IPS-18a (cell line): ENCODE results near the gene ZNF385C.
"Not testable (repeated sequence)": the region's sequence is repeated elsewhere in the genome, so short reads cannot be mapped to it uniquely, and the experiment has no call there.

Source experiments
- H3K27ac ChIP-seq: one replicate; pipeline ENCODE4 v1.5.1; 2013; ENCODE audit warnings: low read length
- H3K27me3 ChIP-seq: one replicate; pipeline ENCODE4 v1.6.1; 2013; ENCODE audit warnings: mild to moderate bottlenecking, low read length; ENCODE audit not compliant: control insufficient read depth, insufficient read depth
- H3K36me3 ChIP-seq: one replicate; pipeline ENCODE4 v1.6.1; 2013; ENCODE audit warnings: low read depth, low read length; ENCODE audit not compliant: control insufficient read depth
- H3K4me1 ChIP-seq: one replicate; pipeline ENCODE4 v1.6.1; 2013; ENCODE audit warnings: low read depth, low read length; ENCODE audit not compliant: control insufficient read depth
- H3K4me3 ChIP-seq: one replicate; pipeline ENCODE4 v1.5.1; 2013; ENCODE audit warnings: low read length
- H3K9ac ChIP-seq: one replicate; pipeline ENCODE4 v1.6.1; 2013; ENCODE audit warnings: mild to moderate bottlenecking, low read length, moderate library complexity
- H3K9me3 ChIP-seq: one replicate; pipeline ENCODE4 v1.6.1; 2013; ENCODE audit warnings: low read depth, low read length; ENCODE audit not compliant: control insufficient read depth

ZNF385C gene

GRCh38 chr17:42028791-42029127, 69.5 kb downstream of the ZNF385C start:
- Histone ChIP-seq H3K36me3 (peaks cover 6% of the 10 kb centered on the region), H3K27me3 (no peaks in the 10 kb centered on the region), H3K9me3 (no peaks in the 10 kb centered on the region), H3K27ac (no peak overlapping the region), H3K4me3 (no peak overlapping the region), H3K4me1 (peaks cover 8% of the 10 kb centered on the region), H3K9ac (no peak overlapping the region)

DNA sequence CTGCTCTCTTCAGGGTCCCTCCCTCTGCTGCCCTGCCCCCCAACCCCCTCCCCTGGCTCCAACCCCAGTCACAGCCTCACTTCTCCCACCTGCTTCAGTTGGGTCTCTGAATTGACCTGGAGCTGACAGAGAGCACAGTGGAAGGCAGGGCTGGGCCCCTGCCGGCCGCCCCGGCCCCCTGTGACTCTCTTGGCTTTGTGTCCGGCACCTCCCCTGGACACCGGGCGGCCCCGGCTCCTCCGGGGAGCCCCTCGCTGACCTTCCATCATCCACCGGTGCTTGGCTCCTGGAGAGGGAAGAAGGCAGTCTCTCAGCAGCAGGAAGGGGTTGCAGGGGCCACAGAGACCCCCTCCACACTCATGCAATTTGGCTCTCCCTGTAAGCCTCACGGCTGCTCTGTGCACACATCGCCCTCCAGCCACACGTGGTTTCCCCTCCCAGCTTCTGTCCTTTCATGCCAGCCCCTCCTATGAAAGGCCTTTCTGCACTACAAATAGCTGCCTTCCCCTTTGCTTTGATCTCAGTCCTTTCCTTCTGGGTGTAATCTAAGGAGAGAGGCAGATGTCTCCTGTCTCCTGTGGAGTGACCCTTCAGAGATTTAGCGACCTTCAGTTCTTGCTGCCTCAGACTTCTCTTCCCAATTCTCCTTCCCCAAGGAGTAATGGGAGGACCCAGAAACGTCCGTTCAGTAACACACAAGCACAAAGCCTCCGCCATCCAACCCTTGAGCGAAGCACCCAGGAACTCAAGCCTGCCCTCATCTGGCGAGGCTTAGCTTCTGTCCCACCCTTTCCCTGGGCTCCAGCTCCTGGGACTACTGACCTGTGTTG, 70.1 kb downstream of the ZNF385C start:
- Histone ChIP-seq H3K27ac (no peak overlapping the region), H3K4me1 (peaks cover 8% of the 10 kb centered on the region), H3K9ac (peak overlapping the region; percentile 33), H3K36me3 (peaks cover 12% of the 10 kb centered on the region), H3K4me3 (peak overlapping the region; percentile 14), H3K9me3 (no peaks in the 10 kb centered on the region), H3K27me3 (no peaks in the 10 kb centered on the region)

- Histone ChIP-seq H3K4me1 (peaks cover 8% of the 10 kb centered on the region), H3K9ac (no peak overlapping the region), H3K36me3 (peaks cover 18% of the 10 kb centered on the region), H3K27me3 (no peaks in the 10 kb centered on the region), H3K27ac (no peak overlapping the region), H3K9me3 (no peaks in the 10 kb centered on the region), H3K4me3 (no peak overlapping the region)
Observed at GRCh38 chr17:42027590-42027889, 70.7 kb downstream of the ZNF385C start.

DNA sequence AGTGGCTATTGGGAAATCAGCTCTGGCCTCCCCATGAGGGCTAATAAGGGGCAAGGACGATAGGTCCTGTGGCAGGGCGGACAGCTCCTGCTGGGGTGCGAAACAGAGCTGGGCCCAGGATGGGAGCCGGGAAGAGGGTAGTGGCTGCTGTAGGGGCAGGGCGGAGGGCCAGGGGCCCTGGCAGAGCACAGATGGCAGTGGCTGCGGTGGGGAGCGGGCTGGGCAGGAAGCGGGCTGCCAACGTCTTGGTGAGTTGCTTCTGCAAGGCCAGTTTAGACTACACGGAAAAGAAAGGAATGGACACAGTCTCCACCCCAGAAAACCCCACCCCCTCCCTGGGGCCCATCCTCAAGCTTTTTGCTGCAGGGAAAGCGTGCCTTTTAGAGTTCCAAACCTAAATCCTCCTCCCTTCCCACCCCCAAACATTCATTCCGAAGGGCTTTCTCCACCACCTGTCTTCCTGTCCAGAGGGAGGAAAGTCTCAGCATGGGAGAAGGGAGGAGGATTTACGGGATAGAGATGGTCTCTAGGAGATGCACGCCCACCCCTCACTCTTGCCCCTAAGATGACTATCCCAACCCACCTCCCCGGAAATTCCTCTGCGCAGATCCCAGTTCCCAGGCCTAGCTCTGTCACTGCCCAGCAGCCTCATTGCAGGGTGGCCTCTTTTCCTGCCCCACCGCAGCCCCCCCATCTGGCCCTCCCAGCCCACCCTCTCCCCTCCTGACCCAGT, 71.2 kb downstream of the ZNF385C start:
- Histone ChIP-seq H3K27ac (no peak overlapping the region), H3K4me1 (peaks cover 8% of the 10 kb centered on the region), H3K9me3 (no peaks in the 10 kb centered on the region), H3K4me3 (no peak overlapping the region), H3K9ac (no peak overlapping the region), H3K27me3 (no peaks in the 10 kb centered on the region), H3K36me3 (peaks cover 23% of the 10 kb centered on the region)

DNA sequence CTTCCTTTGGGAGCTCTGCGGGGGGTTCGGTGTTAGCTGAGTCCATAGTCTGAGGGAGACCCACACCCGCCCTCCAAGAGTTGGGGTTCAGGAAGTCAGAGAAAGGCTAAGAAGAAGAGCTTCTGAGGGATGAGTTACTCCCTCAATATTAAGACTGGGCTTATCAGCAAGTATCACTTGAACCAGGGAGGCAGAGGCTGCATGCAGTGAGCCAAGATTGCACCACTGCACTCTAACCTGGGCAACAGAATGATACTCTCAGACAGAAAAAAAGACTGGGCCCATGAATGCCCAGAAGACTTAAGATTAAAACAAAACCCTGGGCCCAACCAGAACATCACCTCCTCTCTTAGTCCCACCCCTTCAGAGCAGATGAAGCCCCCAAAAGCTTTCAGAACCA, 72.3 kb downstream of the ZNF385C start:
- Histone ChIP-seq H3K27me3 (no peaks in the 10 kb centered on the region), H3K4me1 (peaks cover 9% of the 10 kb centered on the region), H3K4me3 (no peak overlapping the region), H3K27ac (no peak overlapping the region), H3K9ac (no peak overlapping the region), H3K9me3 (no peaks in the 10 kb centered on the region), H3K36me3 (peaks cover 25% of the 10 kb centered on the region)

DNA sequence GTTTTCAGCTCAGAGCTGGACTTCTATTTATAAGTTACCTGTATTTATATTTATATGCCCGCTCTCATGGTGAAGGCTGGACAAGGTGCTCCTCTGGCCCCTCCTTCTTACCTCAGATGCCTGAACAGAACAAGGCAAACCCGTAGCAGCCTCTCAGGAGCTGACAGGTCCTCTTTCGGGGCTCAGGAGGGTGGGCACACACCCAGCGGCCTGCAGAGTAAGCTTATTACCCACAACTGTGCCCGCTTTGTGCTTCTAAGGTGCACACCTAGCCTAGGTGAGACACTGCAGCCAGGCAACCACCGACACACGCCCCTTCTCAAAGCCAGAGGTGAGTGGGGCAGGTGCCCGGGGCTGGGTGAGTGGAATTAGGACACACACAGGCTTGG, 73.1 kb downstream of the ZNF385C start:
- Histone ChIP-seq H3K27ac (no peak overlapping the region), H3K4me1 (peaks cover 14% of the 10 kb centered on the region), H3K9me3 (no peaks in the 10 kb centered on the region), H3K9ac (no peak overlapping the region), H3K36me3 (peaks cover 25% of the 10 kb centered on the region), H3K4me3 (no peak overlapping the region), H3K27me3 (no peaks in the 10 kb centered on the region)

DNA sequence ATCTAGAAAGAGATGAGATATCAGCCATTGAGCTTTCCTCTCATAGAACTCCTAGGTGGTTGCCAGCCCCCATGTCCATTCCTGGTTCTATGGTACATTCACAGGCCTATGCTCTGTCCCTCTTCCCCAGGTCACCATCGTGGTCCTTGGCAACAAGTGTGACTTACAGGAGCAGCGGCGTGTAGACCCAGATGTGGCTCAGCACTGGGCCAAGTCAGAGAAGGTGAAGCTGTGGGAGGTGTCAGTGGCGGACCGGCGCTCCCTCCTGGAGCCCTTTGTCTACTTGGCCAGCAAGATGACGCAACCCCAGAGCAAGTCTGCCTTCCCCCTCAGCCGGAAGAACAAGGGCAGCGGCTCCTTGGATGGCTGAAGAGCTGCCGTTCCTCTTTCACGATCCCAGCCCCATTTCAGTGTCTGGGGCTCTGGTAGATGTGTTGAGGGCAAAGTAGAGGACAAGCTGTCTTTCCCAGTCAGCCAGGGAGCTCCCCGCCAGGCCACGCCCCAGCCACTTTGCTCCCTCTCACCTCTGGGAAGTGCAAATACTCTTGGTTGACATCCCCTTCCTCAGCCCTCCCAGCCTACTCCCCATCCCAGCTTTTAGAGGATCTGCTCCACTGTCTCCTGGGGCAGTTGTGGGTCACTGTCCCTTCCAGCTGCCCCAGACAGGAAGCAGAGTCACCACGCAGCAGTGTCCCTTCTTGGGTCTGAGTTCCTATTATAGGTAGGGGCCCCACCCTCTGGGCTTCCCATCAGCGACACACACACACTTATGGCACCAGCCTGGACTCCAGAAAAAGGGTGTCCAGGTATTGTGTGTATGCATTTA, 74.5 kb downstream of the ZNF385C start:
- H3K4me1 ChIP-seq: peaks cover 14% of the 10 kb centered on the region
- no peaks in the 10 kb centered on the region for H3K9me3 ChIP-seq
- H3K36me3 ChIP-seq: peaks cover 25% of the 10 kb centered on the region
- no peak overlapping the region for H3K4me3 ChIP-seq
- no peak overlapping the region for H3K9ac ChIP-seq
- H3K27me3 ChIP-seq: no peaks in the 10 kb centered on the region
- no peak overlapping the region for H3K27ac ChIP-seq

DNA sequence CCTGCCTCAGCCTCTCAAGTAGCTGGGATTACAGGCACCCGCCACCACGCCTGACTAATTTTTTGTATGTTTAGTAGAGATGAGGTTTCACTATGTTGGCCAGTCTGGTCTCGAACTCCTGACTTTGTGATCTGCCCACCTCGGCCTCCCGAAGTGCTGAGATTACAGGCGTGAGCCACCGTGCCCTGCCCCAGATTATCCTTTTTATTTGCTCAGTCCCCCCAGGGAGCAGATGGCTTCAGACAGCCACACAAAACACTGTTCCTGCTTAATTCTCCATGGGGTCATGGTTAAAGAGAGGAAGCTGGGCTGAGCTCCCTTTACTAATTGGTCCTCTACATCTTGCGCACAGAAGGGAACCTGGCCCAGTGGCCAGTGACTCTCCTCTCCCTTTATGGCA, 77.4 kb downstream of the ZNF385C start:
- Histone ChIP-seq H3K9ac (peak overlapping the region; percentile 83), H3K4me3 (peak overlapping the region; percentile 90), H3K4me1 (peaks cover 14% of the 10 kb centered on the region), H3K36me3 (peaks cover 25% of the 10 kb centered on the region)
- not testable (repeated sequence) for H3K27me3 ChIP-seq, H3K9me3 ChIP-seq, H3K27ac ChIP-seq

GRCh38 chr17:42019509-42020404, 78.5 kb downstream of the ZNF385C start, which contains the start of gene NKIRAS2:
Gene NKIRAS2, plus strand, starts transcription at chr17:42020090. Its CDS starts 1,488 bp downstream, at chr17:42021578.
- H3K4me3 ChIP-seq: peak within 1 kb of the TSS; percentile 90
- H3K4me1 ChIP-seq: peaks cover 16% of the 10 kb centered on the region
- H3K9me3 ChIP-seq: no peaks in the 10 kb centered on the region
- H3K27me3 ChIP-seq: no peaks in the 10 kb centered on the region
- H3K27ac ChIP-seq: peak within 1 kb of the TSS; percentile 25
- H3K9ac ChIP-seq: peak within 1 kb of the TSS; percentile 83
- peaks cover 25% of the 10 kb centered on the region for H3K36me3 ChIP-seq

DNA sequence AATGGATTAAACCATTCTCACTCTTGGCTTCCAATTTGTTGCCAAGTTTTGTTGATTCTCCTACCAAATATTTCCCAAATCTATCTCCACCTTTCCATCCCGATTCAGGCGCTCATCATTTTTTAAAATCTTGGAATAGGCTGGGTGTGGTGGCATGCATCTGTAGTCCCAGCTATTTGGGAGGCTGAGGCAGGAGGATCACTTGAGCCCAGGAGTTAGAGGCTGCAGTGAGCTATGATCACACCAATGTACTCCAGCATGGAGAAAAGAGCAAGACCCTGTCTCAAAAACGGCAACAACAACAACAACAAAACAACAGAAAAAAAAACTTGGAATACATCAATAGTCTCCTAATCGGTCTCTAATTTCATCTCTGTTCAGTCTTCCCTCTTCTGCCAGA, 79.3 kb downstream of the ZNF385C start:
- no peak overlapping the region for H3K27ac ChIP-seq
- H3K36me3 ChIP-seq: peaks cover 21% of the 10 kb centered on the region
- H3K4me1 ChIP-seq: peaks cover 16% of the 10 kb centered on the region
- H3K4me3 ChIP-seq: no peak overlapping the region
- no peaks in the 10 kb centered on the region for H3K27me3 ChIP-seq
- H3K9me3 ChIP-seq: no peaks in the 10 kb centered on the region
- no peak overlapping the region for H3K9ac ChIP-seq

DNA sequence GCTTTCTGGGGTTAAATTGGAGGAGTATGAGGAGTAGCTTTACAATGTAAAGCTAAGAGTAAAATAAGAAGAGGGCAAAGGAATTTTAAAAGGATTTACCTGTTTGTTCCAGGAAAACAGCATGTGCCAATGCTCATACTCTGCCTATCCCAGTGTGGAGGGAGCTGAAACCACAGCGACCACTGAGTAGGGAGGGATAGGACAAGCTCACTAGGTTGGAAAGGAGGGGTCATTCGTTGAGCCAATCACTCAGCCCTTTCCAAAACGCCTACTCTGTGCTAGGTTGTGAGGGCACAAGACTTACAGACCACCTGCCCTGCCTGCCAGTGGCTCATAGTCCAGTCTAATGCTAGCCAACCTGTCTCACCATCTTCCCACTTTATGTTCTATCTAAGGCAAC, 79.9 kb downstream of the ZNF385C start:
- H3K27ac ChIP-seq: peak overlapping the region; percentile 83
- H3K9ac ChIP-seq: peak overlapping the region; percentile 95
- peaks cover 21% of the 10 kb centered on the region for H3K4me1 ChIP-seq
- no peaks in the 10 kb centered on the region for H3K27me3 ChIP-seq
- H3K9me3 ChIP-seq: no peaks in the 10 kb centered on the region
- H3K4me3 ChIP-seq: peak overlapping the region; percentile 81
- H3K36me3 ChIP-seq: peaks cover 15% of the 10 kb centered on the region
